B cell (primary cell): ENCODE data around the gene ITGA5. TPM values are rescaled to one million over a fixed set of nuclear protein-coding genes. Genes with fewer than 3 reads are reported as not detected.

Source experiments
- ATAC-seq: fragments of 200-7000 bp; cut with Tn5 transposase; one replicate; pipeline ENCODE4 v1.10.0; 2021; ENCODE audit warnings: low read depth, mild to moderate bottlenecking, moderate number of reproducible peaks, moderate library complexity
- CTCF ChIA-PET: fragments of 350-600 bp; sonication (Branson Sonifier 250); formaldehyde crosslinking; loops from one replicate; lab custom pipeline; 2021; ENCODE audit warnings: antibody characterized with exemption, inconsistent platforms; lab: Charles Lee
- POLR2A ChIA-PET: fragments of 350-600 bp; sonication (Branson Sonifier 250); formaldehyde crosslinking; loops from one replicate; lab custom pipeline; 2021; ENCODE audit warnings: antibody characterized with exemption; lab: Charles Lee
- DNase-seq: peaks from one replicate; pipeline ENCODE4 v3.0.0; 2013
- H2AFZ ChIP-seq: 2 replicates; pipeline ENCODE4 v1.6.1; 2012; ENCODE audit warnings: mild to moderate bottlenecking, low read depth, low read length; ENCODE audit not compliant: insufficient read depth, poor library complexity, severe bottlenecking
- H3K27ac ChIP-seq, 2 donors: 1 replicate in 1 of 2; 2 replicates in 1 of 2; pipeline ENCODE4 v1.5.1; 2012 to 2013; ENCODE audit warnings: low read length in 2 of 2, mild to moderate bottlenecking in 2 of 2, moderate library complexity in 1 of 2
- H3K27me3 ChIP-seq, 4 experiments: fragments of 200-600 bp in 1 of 4; sonication (generic) in 1 of 4; replicated peaks in 1 of 4; 1 replicate in 2 of 4; 2 replicates in 2 of 4; pipeline versions ENCODE4 v1.6.1 to v1.7.0; 2013 to 2016; ENCODE audit warnings: low read length in 3 of 4, mild to moderate bottlenecking in 2 of 4, mixed read lengths in 1 of 4, moderate library complexity in 1 of 4; ENCODE audit not compliant: insufficient read depth in 4 of 4, control insufficient read depth in 3 of 4; ENCODE audit errors: control extremely low read depth in 1 of 4
- H3K36me3 ChIP-seq, 2 experiments: replicated peaks in 1 of 2; 1 replicate in 1 of 2; 2 replicates in 1 of 2; pipeline versions ENCODE4 v1.6.1 to v1.7.1; 2013; ENCODE audit warnings: low read length in 1 of 2; ENCODE audit not compliant: insufficient read depth in 2 of 2, control insufficient read depth in 1 of 2; ENCODE audit errors: control extremely low read depth in 1 of 2, extremely low read depth in 1 of 2
- H3K4me1 ChIP-seq, 2 donors: fragments of 200-600 bp in 1 of 2; sonication (generic) in 1 of 2; 1 replicate in 1 of 2; 2 replicates in 1 of 2; pipeline versions ENCODE4 v1.5.1 to v1.6.1; 2013 to 2017; ENCODE audit warnings: low read length in 2 of 2; ENCODE audit not compliant: control insufficient read depth in 2 of 2, insufficient read depth in 2 of 2
- H3K4me2 ChIP-seq: replicated peaks from 2 replicates; pipeline ENCODE3; 2012; ENCODE audit warnings: mild to moderate bottlenecking, low read depth, low read length; ENCODE audit not compliant: poor library complexity, severe bottlenecking
- H3K4me3 ChIP-seq, 5 experiments: fragments of 200-600 bp in 1 of 5; sonication (generic) in 1 of 5; 1 replicate in 3 of 5; 2 replicates in 2 of 5; pipeline versions ENCODE4 v1.5.1 to v1.7.0; 2011 to 2016; ENCODE audit warnings: low read length in 4 of 5, mild to moderate bottlenecking in 4 of 5, low read depth in 2 of 5, control low read depth in 1 of 5, moderate library complexity in 1 of 5; ENCODE audit not compliant: insufficient read depth in 1 of 5; ENCODE audit errors: control extremely low read depth in 1 of 5, extremely low read depth in 1 of 5
- H3K79me2 ChIP-seq: fragments of 200-600 bp; sonication (generic); one replicate; pipeline ENCODE4 v1.6.0; 2016; ENCODE audit warnings: low read length; ENCODE audit not compliant: control insufficient read depth, insufficient read depth
- H3K9ac ChIP-seq: fragments of 200-600 bp; sonication (generic); 2 replicates; pipeline ENCODE4 v1.6.1; 2017; ENCODE audit warnings: mild to moderate bottlenecking, low read length, moderate library complexity
- H3K9me3 ChIP-seq, 3 donors: one replicate each; pipeline versions ENCODE4 v1.6.1 to v1.7.1; 2013; ENCODE audit warnings: low read length in 2 of 3; ENCODE audit not compliant: control insufficient read depth in 2 of 3, insufficient read depth in 1 of 3; ENCODE audit errors: control extremely low read depth in 1 of 3
- H4K20me1 ChIP-seq: 2 replicates; pipeline ENCODE4 v1.6.0; 2012; ENCODE audit warnings: mild to moderate bottlenecking, low read length; ENCODE audit not compliant: insufficient read depth, control insufficient read depth, poor library complexity, severe bottlenecking
- H3K27ac Mint-ChIP-seq: one replicate; pipeline ENCODE4 v1.8.0; 2021; ENCODE audit warnings: mixed read lengths
- H3K27me3 Mint-ChIP-seq: one replicate; pipeline ENCODE4 v1.8.0; 2021; ENCODE audit warnings: mixed read lengths
- H3K4me1 Mint-ChIP-seq: one replicate; pipeline ENCODE4 v1.8.0; 2021; ENCODE audit warnings: mixed read lengths
- H3K4me3 Mint-ChIP-seq: one replicate; pipeline ENCODE4 v1.8.0; 2021; ENCODE audit warnings: mixed read lengths
- H3K9me3 Mint-ChIP-seq: one replicate; pipeline ENCODE4 v1.8.0; 2022; ENCODE audit warnings: mixed read lengths; ENCODE audit not compliant: insufficient read depth
- CTCF ChIP-seq: fragments of 200-600 bp; IDR thresholded peaks from one replicate; pipeline ENCODE4 v1.8.0; 2022; ENCODE audit warnings: antibody characterized with exemption, mild to moderate bottlenecking
- EZH2 ChIP-seq: IDR thresholded peaks from 2 replicates; pipeline ENCODE4 v1.6.1; 2012; ENCODE audit warnings: borderline replicate concordance, low read depth, mild to moderate bottlenecking, moderate library complexity, low read length; ENCODE audit not compliant: insufficient read depth, poor library complexity, severe bottlenecking
- WGBS: methylation state at CpG from one replicate; pipeline ENCODE4 v1.1.5; 2013; ENCODE audit warnings: missing lambda C conversion rate; ENCODE audit not compliant: insufficient coverage; 5-methylcytosine and 5-hydroxymethylcytosine counted together
- intact Hi-C: fragments of 100-400 bp; cut with micrococcal nuclease; formaldehyde crosslinking; loops from one replicate; pipeline ENCODE4 v1.10.0; 2022
- polyA plus RNA-seq: library from polyadenylated mRNA; depleted of rRNA; stranded (reverse); fragments of >200 nt; gene quantifications from 2 replicates; pipeline ENCODE4 v1.2.3, GENCODE V29; 2012
- total RNA-seq, 2 donors: library from RNA; stranded (reverse); fragments of 120-200 nt in 1 of 2; gene quantifications; 1 replicate in 1 of 2; 2 replicates in 1 of 2; pipeline versions ENCODE4 v1.2.3 to v1.2.4, GENCODE V29; 2013 to 2022

The ITGA5 gene
- total and polyA plus RNA-seq, 2 donors (not counting 1 experiment from before 2014, with no cell fraction given), result 3.6 to 6.1 TPM

- DNase-seq (no peak), ATAC-seq (no peak)
- no peak overlapping the region for H3K9ac ChIP-seq
- H3K27ac Mint-ChIP-seq, result peak overlapping the region; percentile 53
- no peak overlapping the region for H3K4me3 ChIP-seq
- peaks cover 0 to 18% (median 7%) of the 10 kb centered on the region in 4 experiments for H3K27me3 ChIP-seq
- peaks cover 80 to 89% of the 10 kb centered on the region in 2 donors for H3K4me1 ChIP-seq
- H3K4me2 ChIP-seq, result peak overlapping the region; percentile 0
- TF ChIP-seq CTCF (no peak), EZH2 (no peak)
- peaks cover 7% of the 10 kb centered on the region for H3K79me2 ChIP-seq
- peak overlapping the region in 1 of 2 donors; percentile 1 for H3K27ac ChIP-seq
- CTCF ChIA-PET, result interaction anchor here (1.0 to 14.7 kb wide), 3 partner anchors 12 to 24 kb away, joined by 3 to 297 read pairs (median 108); no protein-coding TSS in a partner anchor
- H3K36me3 ChIP-seq, result no peaks in the 10 kb centered on the region
- no peak overlapping the region for H3K4me3 Mint-ChIP-seq
- H4K20me1 ChIP-seq, result no peaks in the 10 kb centered on the region
- H3K27me3 Mint-ChIP-seq, result no peaks in the 10 kb centered on the region
- no peaks in the 10 kb centered on the region for H3K9me3 ChIP-seq
- no peaks in the 10 kb centered on the region for H3K9me3 Mint-ChIP-seq
- 58% methylated on average over 4 of the region's 4 CpGs for WGBS
- peaks cover 78% of the 10 kb centered on the region for H3K4me1 Mint-ChIP-seq
- intact Hi-C loops, result no loop called here
- POLR2A ChIA-PET, result interaction anchor here (0.6 kb wide), 1 partner anchor 113 kb away, joined by 6 read pairs; no protein-coding TSS in a partner anchor
- H2AFZ ChIP-seq, result no peak overlapping the region
Measured at GRCh38 chr12:54415221-54415929, 3.7 kb downstream of the ITGA5 start.
